HTERT RPE-1 (cell line): ENCODE results near the gene SLC6A18.
"Not testable (repeated sequence)": the region's sequence is repeated elsewhere in the genome, so short reads cannot be mapped to it uniquely, and the experiment has no call there.

Source experiments
- in situ Hi-C: fragments of 300-500 bp; cut with MboI; formaldehyde crosslinking; loops from 4 replicates; pipeline ENCODE4 v1.14.3; 2020; ENCODE audit warnings: low sequenced_read_pairs

SLC6A18 gene

GRCh38 chr5:1273745-1274144, 48.6 kb downstream of the SLC6A18 start:
- in situ Hi-C loops, result no loop called here

- in situ Hi-C loops, result no loop called here
Measured at GRCh38 chr5:1274471-1274870, 49.3 kb downstream of the SLC6A18 start.

- in situ Hi-C loops, result not testable (repeated sequence)
Measured at GRCh38 chr5:1275397-1276391, 50.5 kb downstream of the SLC6A18 start.

GRCh38 chr5:1276930-1277329, 51.7 kb downstream of the SLC6A18 start:
- in situ Hi-C loops, result no loop called here

- in situ Hi-C loops, result no loop called here
Measured at GRCh38 chr5:1277331-1277730, 52.1 kb downstream of the SLC6A18 start.

- in situ Hi-C loops, result no loop called here
Measured at GRCh38 chr5:1277781-1278180, 52.6 kb downstream of the SLC6A18 start.

- in situ Hi-C loops, result no loop called here
Measured at GRCh38 chr5:1278216-1278615, 53.0 kb downstream of the SLC6A18 start.

- in situ Hi-C loops, result no loop called here
Measured at GRCh38 chr5:1278656-1279442, 53.7 kb downstream of the SLC6A18 start.

GRCh38 chr5:1279443-1280151, 54.4 kb downstream of the SLC6A18 start:
- in situ Hi-C loops, result no loop called here

- in situ Hi-C loops, result no loop called here
Measured at GRCh38 chr5:1280177-1281037, 55.2 kb downstream of the SLC6A18 start.

- in situ Hi-C loops, result no loop called here
Measured at GRCh38 chr5:1281038-1281882, 56.1 kb downstream of the SLC6A18 start.

- in situ Hi-C loops, result no loop called here
Measured at GRCh38 chr5:1282131-1282992, 57.2 kb downstream of the SLC6A18 start.

GRCh38 chr5:1282993-1283728, 58.0 kb downstream of the SLC6A18 start:
- in situ Hi-C loops, result not testable (repeated sequence)

GRCh38 chr5:1283729-1284041, 58.5 kb downstream of the SLC6A18 start:
- in situ Hi-C loops, result not testable (repeated sequence)

GRCh38 chr5:1284336-1284970, 59.3 kb downstream of the SLC6A18 start:
- in situ Hi-C loops, result not testable (repeated sequence)

GRCh38 chr5:1285141-1285540, 60.0 kb downstream of the SLC6A18 start:
- in situ Hi-C loops, result no loop called here

- in situ Hi-C loops, result no loop called here
Measured at GRCh38 chr5:1285883-1286291, 60.7 kb downstream of the SLC6A18 start.
